DMS153 treated with DMSO at 0.1 percent for 48 hours (cell line): Measurements from ENCODE around the gene SLC25A12.

Experiments
- DNase-seq: peaks from one replicate; lab custom pipeline; 2025; ENCODE audit not compliant: unreplicated experiment; lab: John Stamatoyannopoulos, UW

The SLC25A12 gene

DNA sequence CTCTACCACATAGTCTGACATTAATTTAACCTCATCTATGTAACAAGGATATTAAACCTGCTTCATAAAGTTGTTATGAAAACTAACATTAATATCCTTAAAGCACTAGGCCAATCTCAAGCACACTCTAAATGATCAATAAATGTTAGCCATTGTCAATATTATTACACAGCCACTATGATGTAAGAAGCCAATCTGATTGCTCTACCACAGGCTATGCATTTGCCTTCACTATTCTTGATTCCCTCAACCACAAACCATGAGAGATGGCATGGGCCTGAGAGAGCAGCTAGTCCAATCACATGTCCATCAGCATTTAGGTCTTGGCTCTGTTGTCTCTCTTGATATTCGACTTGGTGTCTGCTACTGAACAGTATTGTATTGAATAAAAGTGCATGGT is 4.2 kb downstream of the SLC25A12 start:
- no peak for DNase-seq

DNA sequence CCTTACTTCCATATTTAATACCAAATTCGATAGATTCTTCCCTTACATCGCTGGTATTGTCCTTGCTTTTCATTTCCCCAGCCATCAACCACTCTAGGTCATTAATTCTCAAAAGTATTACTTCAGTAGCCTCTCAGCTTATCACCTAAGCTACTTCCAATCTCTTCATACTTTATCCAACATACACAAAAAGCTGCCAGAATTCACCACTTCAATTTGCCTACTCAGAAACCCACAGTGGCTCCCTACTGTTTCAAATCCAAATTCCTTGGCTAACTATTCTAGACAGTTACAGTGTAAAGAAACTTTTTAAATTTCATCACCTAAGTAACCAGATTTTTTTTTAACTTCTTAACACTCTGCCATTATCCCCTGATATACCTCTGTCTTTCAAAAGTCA is 4.7 kb downstream of the SLC25A12 start:
- no peak for DNase-seq

GRCh38 chr2:171883275-171883893 is 10.7 kb downstream of the SLC25A12 start:
- no peak for DNase-seq

- no peak for DNase-seq
Observed at GRCh38 chr2:171882089-171882769, 11.8 kb downstream of the SLC25A12 start.

- DNase-seq: no peak
Observed at GRCh38 chr2:171880774-171881173, 13.3 kb downstream of the SLC25A12 start.

- DNase-seq: no peak
Observed at GRCh38 chr2:171879865-171880264, 14.2 kb downstream of the SLC25A12 start.

GRCh38 chr2:171878481-171878993 is 15.5 kb downstream of the SLC25A12 start:
- DNase-seq: peak; percentile 34

DNA sequence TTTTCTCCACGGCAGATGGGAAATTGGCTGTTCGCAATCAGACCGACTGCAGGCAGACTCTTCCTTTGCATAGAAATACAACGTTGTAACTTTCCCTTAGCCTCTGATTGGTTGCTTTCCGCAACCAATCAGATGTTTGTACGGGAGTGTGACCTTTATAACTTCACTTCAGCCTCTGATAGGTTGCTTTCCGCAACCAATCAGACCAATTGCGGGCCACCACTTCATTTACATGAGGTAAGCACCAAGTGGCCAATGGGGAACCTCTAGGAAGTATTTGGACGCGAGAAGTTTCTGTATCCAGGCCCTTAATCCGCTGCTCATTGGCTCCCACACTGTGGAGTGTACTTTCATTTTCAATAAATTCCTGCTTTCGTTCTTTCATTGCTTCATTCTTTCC is 19.1 kb downstream of the SLC25A12 start:
- no peak for DNase-seq

DNA sequence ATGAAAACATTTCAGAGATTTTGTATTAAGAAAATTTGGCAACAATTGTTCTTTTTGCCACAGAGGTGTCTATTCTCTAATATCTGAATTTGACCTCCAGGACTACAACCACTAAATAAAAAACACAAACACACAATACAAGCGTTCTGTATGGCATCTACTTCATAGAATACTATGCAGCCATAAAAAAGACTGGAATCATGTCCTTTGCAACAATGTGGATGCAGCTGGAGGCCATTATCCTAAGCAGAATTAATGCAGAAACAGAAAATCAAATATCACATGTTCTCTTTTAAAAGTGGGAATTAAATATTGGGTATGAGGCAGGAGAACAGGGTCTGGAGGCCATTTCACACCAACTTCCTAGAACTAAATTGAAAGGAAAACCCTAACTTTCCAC is 19.5 kb downstream of the SLC25A12 start:
- no peak for DNase-seq

- no peak for DNase-seq
Observed at GRCh38 chr2:171864357-171864985, 29.6 kb downstream of the SLC25A12 start.

GRCh38 chr2:171862501-171862900 is 31.5 kb downstream of the SLC25A12 start:
- no peak for DNase-seq

- DNase-seq: no peak
Observed at GRCh38 chr2:171858397-171858958, 35.6 kb downstream of the SLC25A12 start.

DNA sequence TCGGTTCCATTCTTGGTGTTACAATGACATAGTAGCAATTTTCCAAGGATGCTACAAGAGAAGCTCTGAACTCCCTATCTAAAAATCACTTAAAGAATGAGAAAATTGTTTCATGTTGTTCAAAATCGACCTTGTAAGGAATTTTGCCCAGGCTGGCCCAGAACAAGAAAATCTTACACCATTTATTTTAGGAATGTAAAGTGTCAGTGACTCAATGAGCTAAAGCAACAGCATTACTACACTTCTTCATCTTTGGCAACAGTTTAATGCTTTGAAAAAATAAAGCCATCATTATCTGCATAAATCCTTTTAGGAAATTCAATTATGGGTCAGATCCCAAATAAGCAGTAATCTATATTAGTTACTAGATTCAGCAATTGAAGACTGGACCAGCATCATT is 38.6 kb downstream of the SLC25A12 start:
- DNase-seq: no peak

DNA sequence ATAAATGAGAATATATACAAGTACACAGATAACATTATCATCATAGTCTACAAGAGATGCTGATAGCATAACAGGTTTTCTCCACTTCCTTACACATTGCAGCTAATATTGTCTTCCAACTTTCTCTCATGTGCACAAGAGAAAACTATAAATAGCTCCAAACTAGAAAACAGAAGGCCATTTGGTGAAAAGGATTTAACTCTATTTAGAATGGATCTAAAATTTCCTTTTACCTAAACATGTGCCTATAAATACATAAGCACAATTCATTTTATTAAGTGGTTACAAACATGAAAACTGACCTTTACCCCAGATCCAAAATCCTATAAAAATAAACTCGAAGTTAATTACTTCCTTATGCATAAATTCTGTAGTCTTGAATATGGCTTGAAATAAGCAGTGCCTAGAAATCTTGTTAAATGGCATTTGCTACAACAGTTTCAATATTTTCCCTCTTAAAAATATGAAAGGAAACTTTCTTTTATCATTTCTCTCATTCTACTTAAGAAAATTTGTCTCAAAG is 41.6 kb downstream of the SLC25A12 start:
- DNase-seq: no peak

DNA sequence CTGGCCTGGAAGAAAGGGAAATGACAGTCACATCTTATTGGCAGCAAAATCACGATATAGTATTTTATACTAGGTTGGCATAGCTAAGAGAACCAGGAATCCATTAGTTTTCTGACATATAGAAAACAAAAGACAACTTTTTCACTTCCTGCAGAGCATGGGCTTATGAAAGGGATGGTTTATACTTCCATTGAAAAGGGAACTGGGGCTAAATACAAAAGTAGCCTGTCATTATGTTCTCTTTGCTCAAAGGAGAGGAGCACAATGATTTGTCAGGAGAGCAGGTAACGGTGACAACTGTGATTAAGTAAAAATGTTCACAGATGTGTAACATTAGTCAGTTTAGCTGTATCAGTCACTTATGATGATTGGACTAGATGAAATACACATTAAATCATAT is 46.4 kb downstream of the SLC25A12 start:
- DNase-seq: no peak

DNA sequence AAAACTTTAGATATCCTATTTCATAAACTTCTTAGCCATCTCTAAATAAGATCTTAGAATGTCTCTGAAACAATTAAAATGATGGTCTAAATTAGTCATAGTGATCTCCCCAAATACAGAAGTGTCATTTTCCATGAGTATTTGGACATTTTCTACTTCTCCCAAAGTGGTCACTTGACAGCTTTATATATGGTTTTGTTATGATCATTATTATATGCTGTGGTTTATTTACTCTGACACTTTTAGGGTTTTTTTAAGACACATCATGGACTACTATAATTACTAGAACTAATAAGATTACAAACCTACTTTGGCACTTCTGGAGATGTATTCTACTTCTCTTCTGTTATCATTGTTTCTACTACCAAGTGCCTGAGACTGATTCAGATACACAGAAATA is 47.1 kb downstream of the SLC25A12 start:
- no peak for DNase-seq

GRCh38 chr2:171841996-171842395 is 52.0 kb downstream of the SLC25A12 start:
- DNase-seq: no peak

DNA sequence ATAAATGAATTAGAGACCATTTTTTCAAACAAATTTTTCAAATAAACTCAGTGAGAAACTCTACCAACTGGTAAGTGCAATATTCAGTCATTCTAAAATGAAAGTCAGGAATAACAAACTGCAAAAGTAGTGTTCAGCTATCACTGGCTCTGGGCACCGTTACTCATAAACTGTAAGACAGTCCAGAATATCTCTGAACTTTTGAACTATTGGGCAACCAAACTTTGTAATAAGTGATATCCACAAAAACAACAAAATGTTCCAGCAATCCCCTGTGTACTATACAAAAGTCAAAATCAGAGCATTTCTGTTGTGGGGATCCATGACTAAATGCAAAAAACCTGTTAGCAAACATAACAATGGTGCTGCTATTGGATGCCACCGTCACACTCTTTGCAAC is 56.3 kb downstream of the SLC25A12 start:
- no peak for DNase-seq

- DNase-seq: no peak
Observed at GRCh38 chr2:171836146-171836910, 57.7 kb downstream of the SLC25A12 start.

DNA sequence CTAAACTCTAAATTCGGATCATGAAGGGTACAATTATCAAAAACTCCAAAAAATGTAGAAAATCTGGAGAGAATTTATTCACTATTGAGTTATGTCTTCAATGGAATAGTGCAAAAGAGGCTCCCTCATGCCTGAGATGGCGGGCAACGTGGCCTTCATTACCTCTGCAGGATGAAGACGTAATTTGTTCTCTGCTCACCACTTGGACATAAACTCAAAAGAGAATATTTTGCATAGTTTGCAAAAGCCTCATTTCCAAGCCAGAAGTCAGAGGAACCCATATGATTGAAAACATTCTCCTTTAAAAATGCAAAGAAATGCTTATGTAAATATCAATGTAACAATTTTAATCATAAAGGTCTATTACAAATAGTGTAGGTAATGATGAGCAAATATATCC is 58.7 kb downstream of the SLC25A12 start:
- no peak for DNase-seq

DNA sequence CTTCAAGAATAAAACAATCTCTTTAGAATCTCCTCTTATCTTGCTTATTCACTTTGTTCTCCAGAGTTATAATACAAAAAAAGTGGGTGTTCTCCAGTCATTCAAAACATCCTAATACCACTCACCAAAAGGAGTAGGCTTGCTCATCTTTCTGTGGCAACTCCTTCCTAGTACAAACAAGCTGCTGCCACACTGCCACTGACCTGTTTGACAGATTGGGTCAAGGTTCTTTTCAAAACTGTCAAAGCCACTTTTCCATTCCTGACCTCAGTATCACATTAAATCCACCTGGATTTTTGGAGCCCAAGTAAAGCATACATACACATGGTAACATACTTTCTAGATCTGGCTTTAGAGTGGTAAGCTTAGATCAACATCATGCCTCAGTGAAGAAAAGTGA is 59.8 kb downstream of the SLC25A12 start:
- DNase-seq: no peak
